Fibroblast of pulmonary artery (primary cell): ENCODE data around the gene ZNF141.
"Not testable (repeated sequence)": the region's sequence is repeated elsewhere in the genome, so short reads cannot be mapped to it uniquely, and the experiment has no call there.

Experiments used
- DNase-seq: peaks from one replicate; pipeline ENCODE4 v3.0.0-alpha.2; 2010; ENCODE audit warnings: low read depth
- H3K4me3 ChIP-seq: replicated peaks from 2 replicates; pipeline ENCODE4 v1.5.1; 2011; ENCODE audit warnings: low read depth, mild to moderate bottlenecking, control low read depth, low read length, moderate library complexity
- TF ChIP-seq, protein P1 (sequence below): IDR thresholded peaks from 2 replicates; pipeline ENCODE4 v1.5.1; 2011; ENCODE audit warnings: mild to moderate bottlenecking, control low read depth, low read length, inconsistent platforms; ENCODE audit errors: missing control alignments

Gene ZNF141

DNA sequence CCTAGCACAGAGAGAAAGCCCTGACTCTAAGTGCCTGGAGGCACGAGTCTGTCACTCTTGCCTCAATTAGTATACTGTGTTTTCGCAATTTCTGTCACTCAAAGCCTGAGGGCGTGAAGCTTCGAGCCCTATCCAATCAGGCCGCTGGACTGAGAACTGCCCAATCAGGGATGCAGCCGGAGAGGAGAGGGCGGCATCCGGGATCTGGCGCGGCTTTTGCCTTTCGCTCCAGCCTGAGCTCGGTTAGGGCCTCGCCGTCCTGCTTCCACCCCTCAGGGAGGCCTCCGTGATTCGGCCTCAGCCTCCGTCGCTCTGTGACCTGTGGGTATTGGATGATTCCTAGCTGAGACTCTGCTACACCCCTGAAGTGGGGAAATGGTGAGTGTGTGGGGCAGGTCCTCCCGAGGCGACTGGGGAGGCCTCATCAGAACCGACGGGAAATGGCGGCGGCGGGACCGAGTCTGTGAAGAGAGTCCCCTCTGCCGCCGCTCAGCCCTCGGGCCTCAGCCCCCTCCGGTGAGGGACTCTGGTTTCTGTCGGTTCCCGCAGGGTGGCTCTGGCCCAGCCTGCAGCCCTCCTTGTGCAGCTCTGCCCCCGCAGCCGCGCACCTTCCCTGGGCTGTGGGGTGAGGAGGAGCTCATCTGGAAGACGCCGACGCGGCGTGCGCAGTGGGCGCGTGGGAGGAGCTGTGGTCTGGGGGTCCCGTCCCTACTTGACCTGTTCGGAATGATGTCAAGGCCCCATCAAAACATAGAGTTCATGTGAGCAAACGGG lies 48.5 kb downstream of the ZNF141 start:
- no peak overlapping the region for H3K4me3 ChIP-seq
- TF ChIP-seq, protein P1, sequence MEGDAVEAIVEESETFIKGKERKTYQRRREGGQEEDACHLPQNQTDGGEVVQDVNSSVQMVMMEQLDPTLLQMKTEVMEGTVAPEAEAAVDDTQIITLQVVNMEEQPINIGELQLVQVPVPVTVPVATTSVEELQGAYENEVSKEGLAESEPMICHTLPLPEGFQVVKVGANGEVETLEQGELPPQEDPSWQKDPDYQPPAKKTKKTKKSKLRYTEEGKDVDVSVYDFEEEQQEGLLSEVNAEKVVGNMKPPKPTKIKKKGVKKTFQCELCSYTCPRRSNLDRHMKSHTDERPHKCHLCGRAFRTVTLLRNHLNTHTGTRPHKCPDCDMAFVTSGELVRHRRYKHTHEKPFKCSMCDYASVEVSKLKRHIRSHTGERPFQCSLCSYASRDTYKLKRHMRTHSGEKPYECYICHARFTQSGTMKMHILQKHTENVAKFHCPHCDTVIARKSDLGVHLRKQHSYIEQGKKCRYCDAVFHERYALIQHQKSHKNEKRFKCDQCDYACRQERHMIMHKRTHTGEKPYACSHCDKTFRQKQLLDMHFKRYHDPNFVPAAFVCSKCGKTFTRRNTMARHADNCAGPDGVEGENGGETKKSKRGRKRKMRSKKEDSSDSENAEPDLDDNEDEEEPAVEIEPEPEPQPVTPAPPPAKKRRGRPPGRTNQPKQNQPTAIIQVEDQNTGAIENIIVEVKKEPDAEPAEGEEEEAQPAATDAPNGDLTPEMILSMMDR: no peak
- DNase-seq: no peak

DNA sequence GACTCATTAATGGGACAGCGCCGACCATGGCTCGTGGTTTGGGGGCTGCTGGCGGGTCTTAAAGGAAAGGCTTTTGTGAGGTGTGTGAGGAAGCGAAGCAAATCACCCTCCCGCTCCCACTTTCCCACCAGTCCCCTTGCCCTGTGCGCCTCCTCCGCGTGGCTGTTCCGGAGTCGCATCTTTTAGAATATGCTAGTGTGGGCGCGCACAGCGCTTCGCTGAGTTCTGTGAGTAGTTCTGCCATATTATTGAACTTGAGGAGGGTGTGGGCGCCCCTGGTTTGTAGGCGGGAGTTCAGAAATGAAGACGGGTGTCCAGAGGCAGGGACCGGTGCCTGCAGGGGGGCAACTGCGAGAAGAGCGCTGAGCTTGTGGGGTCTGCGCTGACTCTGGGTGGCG lies 49.1 kb downstream of the ZNF141 start:
- TF ChIP-seq, protein P1: no peak
- no peak for DNase-seq
- H3K4me3 ChIP-seq: no peak overlapping the region

DNA sequence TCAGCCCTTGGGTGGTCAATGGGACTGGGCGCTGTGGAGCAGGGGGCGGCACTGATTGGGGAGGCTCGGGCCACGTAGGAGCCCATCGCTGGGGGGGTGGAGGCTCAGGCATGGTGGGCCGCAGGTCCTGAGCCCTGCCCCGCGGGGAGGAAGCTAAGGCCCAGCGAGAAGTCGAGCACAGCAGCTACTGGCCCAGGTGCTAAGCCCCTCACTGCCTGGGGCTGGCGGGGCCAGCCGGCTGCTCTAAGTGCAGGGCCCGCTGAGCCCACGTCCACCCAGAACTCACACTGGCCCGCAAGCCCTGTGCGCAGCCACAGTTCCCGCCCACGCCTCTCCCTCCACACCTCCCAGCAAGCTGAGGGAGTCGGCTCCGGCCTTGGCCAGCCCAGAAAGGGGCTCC lies 66.4 kb downstream of the ZNF141 start:
- DNase-seq: no peak
- TF ChIP-seq, protein P1: no peak

DNA sequence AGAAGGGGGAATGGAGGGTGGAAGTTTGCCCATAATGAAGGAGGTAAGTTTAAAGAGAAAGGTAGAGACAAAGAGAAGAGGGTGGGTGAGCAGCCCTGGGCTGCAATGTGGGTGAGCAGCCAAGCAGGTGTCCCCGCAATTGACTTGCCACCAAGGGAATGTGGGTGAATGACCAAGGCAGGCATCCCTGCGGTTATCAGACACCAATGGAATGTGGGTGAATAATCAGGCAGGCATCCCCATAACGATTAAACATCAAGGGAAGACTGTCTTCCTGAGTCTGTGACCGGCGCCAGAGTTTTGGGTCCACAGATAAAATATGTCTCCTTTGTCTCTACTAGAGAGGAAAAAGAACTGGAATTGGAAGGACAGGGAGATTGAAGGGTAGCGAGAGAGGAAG lies 70.7 kb downstream of the ZNF141 start:
- H3K4me3 ChIP-seq, DNase-seq: not testable (repeated sequence)

More for the DNA sequence above, 66.4 kb downstream of the ZNF141 start:
- no peak overlapping the region for H3K4me3 ChIP-seq

DNA sequence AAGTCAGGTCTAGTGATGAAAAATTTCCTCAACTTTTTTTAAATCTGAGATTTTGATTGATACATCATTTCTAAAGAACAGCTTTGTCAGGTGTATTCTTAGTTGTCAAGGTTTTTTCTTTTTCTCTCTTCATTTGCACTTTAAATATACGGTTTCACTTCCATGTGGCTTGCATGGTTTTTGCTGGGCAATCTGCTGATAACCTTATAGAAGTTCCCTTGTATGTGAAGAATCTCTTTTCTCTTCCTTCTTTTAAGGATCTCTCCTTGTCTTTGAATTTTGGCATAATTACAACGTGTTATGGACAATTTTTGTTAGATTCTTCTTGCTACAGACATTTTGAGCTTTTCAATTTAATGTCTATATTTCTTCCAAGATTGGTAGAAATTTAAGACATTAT lies 85.0 kb downstream of the ZNF141 start:
- H3K4me3 ChIP-seq: no peak overlapping the region
- TF ChIP-seq, protein P1: no peak
- DNase-seq: no peak
